ENCODE results near the gene LGR5. TPM values are rescaled to one million over a fixed set of nuclear protein-coding genes. Genes with fewer than 3 reads are reported as not detected.

The LGR5 gene
- total RNA-seq, 4 donors from 2014 or later = 5.1 to 19.8 (median 17.6) TPM

GRCh38 chr12:71456316-71456715 is 16.7 kb downstream of the LGR5 start:
- DNase-seq = no peak
- no peak for TF ChIP-seq CTCF (IDR thresholded peaks at IDR 0.05)
- no peak for TF ChIP-seq POLR2A (IDR thresholded peaks at IDR 0.05)
- no peaks in the 10 kb centered on the region for H3K9me3 ChIP-seq
- H3K4me1 ChIP-seq = no peaks in the 10 kb centered on the region
- no peaks in the 10 kb centered on the region for H3K36me3 ChIP-seq
- H3K27me3 ChIP-seq = no peaks in the 10 kb centered on the region
- no peak overlapping the region for H3K4me3 ChIP-seq
- no peak overlapping the region for H3K27ac ChIP-seq

- no peak for DNase-seq
- TF ChIP-seq POLR2A (IDR thresholded peaks at IDR 0.05) (no peak), CTCF (IDR thresholded peaks at IDR 0.05) (no peak)
Measured at GRCh38 chr12:71456990-71457389, 17.4 kb downstream of the LGR5 start.

GRCh38 chr12:71460318-71460717 is 20.7 kb downstream of the LGR5 start:
- Histone ChIP-seq H3K4me1 (no peaks in the 10 kb centered on the region), H3K27me3 (no peaks in the 10 kb centered on the region), H3K4me3 (no peak overlapping the region), H3K27ac (no peak overlapping the region), H3K36me3 (no peaks in the 10 kb centered on the region), H3K9me3 (no peaks in the 10 kb centered on the region)
- TF ChIP-seq POLR2A (IDR thresholded peaks at IDR 0.05) = no peak
- no peak for TF ChIP-seq CTCF (IDR thresholded peaks at IDR 0.05)
- DNase-seq = no peak

More at GRCh38 chr12:71456990-71457389, 17.4 kb downstream of the LGR5 start:
- no peaks in the 10 kb centered on the region for H3K4me1 ChIP-seq
- H3K27ac ChIP-seq = no peak overlapping the region
- H3K4me3 ChIP-seq = no peak overlapping the region
- H3K27me3 ChIP-seq = no peaks in the 10 kb centered on the region
- no peaks in the 10 kb centered on the region for H3K36me3 ChIP-seq
- H3K9me3 ChIP-seq = no peaks in the 10 kb centered on the region

- Histone ChIP-seq H3K4me1 (no peaks in the 10 kb centered on the region), H3K4me3 (no peak overlapping the region), H3K27ac (no peak overlapping the region), H3K9me3 (no peaks in the 10 kb centered on the region), H3K27me3 (no peaks in the 10 kb centered on the region), H3K36me3 (no peaks in the 10 kb centered on the region)
- TF ChIP-seq POLR2A (IDR thresholded peaks at IDR 0.05) = no peak
- TF ChIP-seq CTCF (IDR thresholded peaks at IDR 0.05) = no peak
- no peak for DNase-seq
Measured at GRCh38 chr12:71460850-71461609, 21.4 kb downstream of the LGR5 start.

- TF ChIP-seq CTCF (IDR thresholded peaks at IDR 0.05) = no peak
- TF ChIP-seq POLR2A (IDR thresholded peaks at IDR 0.05) = no peak
Measured at GRCh38 chr12:71461787-71462328, 22.3 kb downstream of the LGR5 start.

More at GRCh38 chr12:71461787-71462328, 22.3 kb downstream of the LGR5 start:
- H3K4me3 ChIP-seq = no peak overlapping the region
- no peaks in the 10 kb centered on the region for H3K4me1 ChIP-seq
- H3K36me3 ChIP-seq = no peaks in the 10 kb centered on the region
- DNase-seq = no peak
- no peak overlapping the region for H3K27ac ChIP-seq
- H3K27me3 ChIP-seq = no peaks in the 10 kb centered on the region
- H3K9me3 ChIP-seq = no peaks in the 10 kb centered on the region

All from Peyer's patch (tissue), 4 donors.